ENCODE data around the gene MYH11. TPM values are rescaled to one million over a fixed set of nuclear protein-coding genes. Genes with fewer than 3 reads are reported as not detected.

Gene MYH11
- total and polyA plus RNA-seq, 2 of the 13 experiments (the other 11 are each of a cell fraction or from before 2014, with no cell fraction given) = not detected

DNA sequence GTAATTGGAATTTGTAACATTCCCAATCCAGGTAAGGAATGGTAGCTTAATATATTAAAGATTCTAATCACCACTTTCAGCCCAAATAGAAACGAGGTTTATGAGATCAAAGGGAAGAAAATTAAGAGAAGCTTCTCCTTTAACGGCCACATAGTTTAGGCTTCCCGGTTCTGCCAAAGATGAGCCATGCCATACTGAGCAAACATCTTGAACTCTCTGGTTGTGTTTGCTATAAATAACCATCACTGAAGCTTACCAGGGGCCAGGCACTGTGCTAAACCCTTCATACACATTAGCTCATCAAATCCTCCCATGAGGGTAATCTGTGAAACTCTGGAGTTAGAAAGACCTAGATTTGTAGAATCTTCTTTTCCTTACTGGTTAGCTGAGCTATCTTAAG lies 2.8 kb downstream of the MYH11 start:
- BruUV-seq (replicated peaks) = no TSS peak
- Histone ChIP-seq H2AFZ (ENCODE audit: low read length) (no peak overlapping the region), H3K27me3 (ENCODE audit: control insufficient read depth in 1 of 2, insufficient read depth in 2 of 2, low read length in 2 of 2) (peaks cover 17 to 71% of the 10 kb centered on the region in 2 experiments; a peak in 4 of 5 replicates), H3K27ac (ENCODE audit: extremely low read length, insufficient read depth, low read length) (no peak overlapping the region), H3K36me3 (replicated peaks in 1 of 2; ENCODE audit: control insufficient read depth in 1 of 2, insufficient read depth in 2 of 2, low read length in 2 of 2) (no peaks in the 10 kb centered on the region), H3K79me2 (ENCODE audit: insufficient read depth, low read length) (no peaks in the 10 kb centered on the region), H3K9ac (ENCODE audit: insufficient read depth, low read depth, low read length) (no peak overlapping the region), H3K4me3 (replicated peaks in 1 of 3; ENCODE audit: insufficient read depth in 1 of 3, low read depth in 2 of 3, low read length in 3 of 3) (no peak overlapping the region), H3K4me1 (ENCODE audit: insufficient read depth, low read length) (peaks cover 14% of the 10 kb centered on the region), H3K9me3 (ENCODE audit: low read length) (no peaks in the 10 kb centered on the region), H3K4me2 (ENCODE audit: low read depth, low read length) (no peak overlapping the region), H4K20me1 (ENCODE audit: insufficient read depth, low read length) (no peaks in the 10 kb centered on the region)
- DNase-seq (ENCODE audit: low spot score) = no peak
- in situ Hi-C loops (cut with HindIII; ENCODE audit: extremely low pct_ligation_motif_present, low pct_unique_long_range_greater_than_20kb) = no loop called here
- no peak for FAIRE-seq
- ATAC-seq = no peak
- CTCF ChIA-PET (ENCODE audit: low intra/inter-chr PET ratio, low total read pairs) = no interaction called here
- TF ChIP-seq, protein P1, sequence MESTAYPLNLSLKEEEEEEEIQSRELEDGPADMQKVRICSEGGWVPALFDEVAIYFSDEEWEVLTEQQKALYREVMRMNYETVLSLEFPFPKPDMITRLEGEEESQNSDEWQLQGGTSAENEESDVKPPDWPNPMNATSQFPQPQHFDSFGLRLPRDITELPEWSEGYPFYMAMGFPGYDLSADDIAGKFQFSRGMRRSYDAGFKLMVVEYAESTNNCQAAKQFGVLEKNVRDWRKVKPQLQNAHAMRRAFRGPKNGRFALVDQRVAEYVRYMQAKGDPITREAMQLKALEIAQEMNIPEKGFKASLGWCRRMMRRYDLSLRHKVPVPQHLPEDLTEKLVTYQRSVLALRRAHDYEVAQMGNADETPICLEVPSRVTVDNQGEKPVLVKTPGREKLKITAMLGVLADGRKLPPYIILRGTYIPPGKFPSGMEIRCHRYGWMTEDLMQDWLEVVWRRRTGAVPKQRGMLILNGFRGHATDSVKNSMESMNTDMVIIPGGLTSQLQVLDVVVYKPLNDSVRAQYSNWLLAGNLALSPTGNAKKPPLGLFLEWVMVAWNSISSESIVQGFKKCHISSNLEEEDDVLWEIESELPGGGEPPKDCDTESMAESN (CRISPR knock-in tag; conservative IDR thresholded peaks at IDR 0.05) = no peak
- TF ChIP-seq NBN (conservative IDR thresholded peaks at IDR 0.05) (no peak), KDM6A (CRISPR knock-in tag; IDR thresholded peaks at IDR 0.05; ENCODE audit: low read depth) (no peak), ZNF709 (CRISPR knock-in tag; IDR thresholded peaks at IDR 0.05) (no peak), ZNF136 (CRISPR knock-in tag; IDR thresholded peaks at IDR 0.05; ENCODE audit: low read depth) (no peak), SRSF9 (IDR thresholded peaks at IDR 0.05; ENCODE audit: borderline replicate concordance, insufficient read depth, low read depth, low read length, poor library complexity, severe bottlenecking) (no peak), ZNF660 (CRISPR knock-in tag; IDR thresholded peaks at IDR 0.05; ENCODE audit: borderline replicate concordance, low read depth) (no peak), CCAR2 (optimal IDR thresholded peaks at IDR 0.05; ENCODE audit: low read depth, low read length) (no peak), ATF7-NPFF (CRISPR knock-in tag; IDR thresholded peaks at IDR 0.05; ENCODE audit: low read depth) (no peak), GPN1 (CRISPR knock-in tag; IDR thresholded peaks at IDR 0.05; ENCODE audit: borderline replicate concordance) (no peak), NAIF1 (CRISPR knock-in tag; IDR thresholded peaks at IDR 0.05; ENCODE audit: borderline replicate concordance) (no peak), ZNF792 (CRISPR knock-in tag; IDR thresholded peaks at IDR 0.05) (no peak), HOXA3 (CRISPR knock-in tag; IDR thresholded peaks at IDR 0.05) (no peak), ZFP37 (CRISPR knock-in tag; IDR thresholded peaks at IDR 0.05; ENCODE audit: borderline replicate concordance) (no peak), SIX4 (CRISPR knock-in tag; IDR thresholded peaks at IDR 0.05) (no peak), TEAD2 (CRISPR knock-in tag; IDR thresholded peaks at IDR 0.05) (no peak)
- TF ChIP-seq, protein P2, sequence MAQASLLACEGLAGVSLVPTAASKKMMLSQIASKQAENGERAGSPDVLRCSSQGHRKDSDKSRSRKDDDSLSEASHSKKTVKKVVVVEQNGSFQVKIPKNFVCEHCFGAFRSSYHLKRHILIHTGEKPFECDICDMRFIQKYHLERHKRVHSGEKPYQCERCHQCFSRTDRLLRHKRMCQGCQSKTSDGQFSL (CRISPR knock-in tag; IDR thresholded peaks at IDR 0.05) = no peak
- TF ChIP-seq, protein P3, sequence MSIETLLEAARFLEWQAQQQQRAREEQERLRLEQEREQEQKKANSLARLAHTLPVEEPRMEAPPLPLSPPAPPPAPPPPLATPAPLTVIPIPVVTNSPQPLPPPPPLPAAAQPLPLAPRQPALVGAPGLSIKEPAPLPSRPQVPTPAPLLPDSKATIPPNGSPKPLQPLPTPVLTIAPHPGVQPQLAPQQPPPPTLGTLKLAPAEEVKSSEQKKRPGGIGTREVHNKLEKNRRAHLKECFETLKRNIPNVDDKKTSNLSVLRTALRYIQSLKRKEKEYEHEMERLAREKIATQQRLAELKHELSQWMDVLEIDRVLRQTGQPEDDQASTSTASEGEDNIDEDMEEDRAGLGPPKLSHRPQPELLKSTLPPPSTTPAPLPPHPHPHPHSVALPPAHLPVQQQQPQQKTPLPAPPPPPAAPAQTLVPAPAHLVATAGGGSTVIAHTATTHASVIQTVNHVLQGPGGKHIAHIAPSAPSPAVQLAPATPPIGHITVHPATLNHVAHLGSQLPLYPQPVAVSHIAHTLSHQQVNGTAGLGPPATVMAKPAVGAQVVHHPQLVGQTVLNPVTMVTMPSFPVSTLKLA (IDR thresholded peaks at IDR 0.05) = no peak
- POLR2A ChIA-PET = no interaction called here
- intact Hi-C loops (cut with micrococcal nuclease; ENCODE audit: unreplicated experiment) = no loop called here
- WGBS (ENCODE audit: low lambda C conversion rate) = 10% methylated on average over 3 of the region's 3 CpGs

All from HepG2 (cell line).